GM23338 (cell line): ENCODE measurements around the gene PNMA6A. TPM values are rescaled to one million over a fixed set of nuclear protein-coding genes. Genes with fewer than 3 reads are reported as not detected.

Source experiments
- ATAC-seq: fragments of 200-7000 bp; cut with Tn5 transposase; 3 replicates; pipeline ENCODE4 v1.9.1; 2020
- DNase-seq: peaks from one replicate; pipeline ENCODE4 v3.0.0-alpha.2; 2015; ENCODE audit warnings: low spot score
- H2AFZ ChIP-seq: fragments of 200-600 bp; sonication (generic); 2 replicates; pipeline ENCODE4 v1.8.0; 2016; ENCODE audit warnings: antibody characterized with exemption, mild to moderate bottlenecking, moderate library complexity
- H3F3A ChIP-seq: fragments of 200-600 bp; sonication (generic); replicated peaks from 2 replicates; pipeline ENCODE4 v1.8.0; 2017; ENCODE audit warnings: antibody characterized with exemption, mixed run types, low read depth
- H3K27ac ChIP-seq: fragments of 200-600 bp; sonication (generic); 2 replicates; pipeline ENCODE4 v1.6.1; 2016; ENCODE audit warnings: low read depth
- H3K27me3 ChIP-seq: fragments of 200-600 bp; sonication (generic); 2 replicates; pipeline ENCODE4 v1.8.0; 2016; ENCODE audit warnings: mild to moderate bottlenecking, mixed run types, moderate library complexity; ENCODE audit not compliant: insufficient read depth
- H3K36me3 ChIP-seq: fragments of 200-600 bp; sonication (generic); 2 replicates; pipeline ENCODE4 v1.8.0; 2016; ENCODE audit warnings: mild to moderate bottlenecking; ENCODE audit not compliant: insufficient read depth
- H3K4me1 ChIP-seq: fragments of 200-600 bp; sonication (generic); 2 replicates; pipeline ENCODE4 v1.8.0; 2016; ENCODE audit warnings: mild to moderate bottlenecking, moderate library complexity; ENCODE audit not compliant: insufficient read depth
- H3K4me2 ChIP-seq: fragments of 200-600 bp; sonication (generic); 2 replicates; pipeline ENCODE4 v1.7.1; 2017; ENCODE audit warnings: mixed run types
- H3K4me3 ChIP-seq: fragments of 200-600 bp; sonication (generic); 2 replicates; pipeline ENCODE4 v1.6.1; 2016; ENCODE audit warnings: mixed run types
- H3K79me2 ChIP-seq: fragments of 200-600 bp; sonication (generic); replicated peaks from 2 replicates; pipeline ENCODE4 v1.8.0; 2017; ENCODE audit warnings: mild to moderate bottlenecking; ENCODE audit not compliant: insufficient read depth
- H3K9me2 ChIP-seq: fragments of 200-600 bp; sonication (generic); 2 replicates; pipeline ENCODE4 v1.8.0; 2017; ENCODE audit not compliant: insufficient read depth
- H4K20me1 ChIP-seq: fragments of 200-600 bp; sonication (generic); replicated peaks from 2 replicates; pipeline ENCODE4 v1.8.0; 2017; ENCODE audit warnings: mild to moderate bottlenecking; ENCODE audit not compliant: insufficient read depth
- H3K27ac Mint-ChIP-seq: 2 replicates; pipeline ENCODE4 v1.8.0; 2020; ENCODE audit warnings: inconsistent platforms, mild to moderate bottlenecking, moderate library complexity, mixed read lengths
- H3K27me3 Mint-ChIP-seq: 3 replicates; pipeline ENCODE4 v1.8.0; 2022; ENCODE audit warnings: low read depth, mild to moderate bottlenecking, moderate library complexity, mixed read lengths, inconsistent platforms; ENCODE audit not compliant: insufficient read depth, poor library complexity
- H3K36me3 Mint-ChIP-seq: 3 replicates; pipeline ENCODE4 v1.8.0; 2021; ENCODE audit warnings: low read depth, mild to moderate bottlenecking, inconsistent platforms, moderate library complexity, mixed read lengths
- H3K4me1 Mint-ChIP-seq: 3 replicates; pipeline ENCODE4 v1.8.0; 2020; ENCODE audit warnings: mild to moderate bottlenecking, inconsistent platforms, mixed read lengths
- H3K4me3 Mint-ChIP-seq: 3 replicates; pipeline ENCODE4 v1.8.0; 2021; ENCODE audit warnings: moderate library complexity, mild to moderate bottlenecking, inconsistent platforms, mixed read lengths
- H3K9me3 Mint-ChIP-seq: 3 replicates; pipeline ENCODE4 v1.8.0; 2020; ENCODE audit warnings: moderate library complexity, mild to moderate bottlenecking, inconsistent platforms, mixed read lengths
- EZH2 ChIP-seq: fragments of 200-600 bp; sonication (generic); IDR thresholded peaks from one replicate; pipeline ENCODE4 v1.8.0; 2017; ENCODE audit warnings: antibody characterized with exemption, mild to moderate bottlenecking, low read depth; ENCODE audit not compliant: unreplicated experiment
- EZH2phosphoT487 ChIP-seq: fragments of 200-600 bp; sonication (generic); IDR thresholded peaks from one replicate; pipeline ENCODE4 v1.8.1; 2018; ENCODE audit warnings: antibody characterized with exemption; ENCODE audit not compliant: unreplicated experiment
- NANOG ChIP-seq: IDR thresholded peaks from 2 replicates; pipeline ENCODE4 v1.6.1; 2016; ENCODE audit warnings: antibody characterized with exemption, borderline replicate concordance
- POLR2AphosphoS5 ChIP-seq: IDR thresholded peaks from 2 replicates; pipeline ENCODE4 v1.6.1; 2016; ENCODE audit warnings: antibody characterized with exemption, low read depth
- ZNF331 ChIP-seq: fragments of 250-450 bp; sonication (Bioruptor Pico); IDR thresholded peaks from 2 replicates; pipeline ENCODE4 v1.5.0; 2020; ENCODE audit warnings: low read depth, mild to moderate bottlenecking, moderate library complexity
- ZNF462 ChIP-seq: fragments of 250-450 bp; sonication (Bioruptor Pico); IDR thresholded peaks from 2 replicates; pipeline ENCODE4 v1.5.0; 2020; ENCODE audit warnings: mild to moderate bottlenecking, moderate library complexity
- polyA plus RNA-seq: library from polyadenylated mRNA; unstranded; fragments of >200 nt; fragmentation: Nextera tagmentation; extraction: Ambion mirVana; gene quantifications from 2 replicates; pipeline ENCODE4 v1.2.1, GENCODE V29; 2016
- total RNA-seq: library from RNA; depleted of rRNA; stranded (reverse); fragments of >200 nt; shearing (Covaris generic); gene quantifications from 2 replicates; pipeline ENCODE4 v1.2.3, GENCODE V29; 2014
- TF ChIP-seq, protein P1 (sequence below), 2 experiments: fragments of 200-600 bp in 1 of 2; sonication (generic) in 1 of 2; conservative IDR thresholded peaks; 2 replicates each; pipeline versions ENCODE4 v1.5.1 to v1.6.1; 2016 to 2017; ENCODE audit warnings: antibody characterized with exemption in 2 of 2, low read depth in 2 of 2, mild to moderate bottlenecking in 2 of 2, moderate library complexity in 1 of 2

Gene PNMA6A
- total and polyA plus RNA-seq, 2 experiments from 2014 or later = 2.4 to 7.1 TPM

DNA sequence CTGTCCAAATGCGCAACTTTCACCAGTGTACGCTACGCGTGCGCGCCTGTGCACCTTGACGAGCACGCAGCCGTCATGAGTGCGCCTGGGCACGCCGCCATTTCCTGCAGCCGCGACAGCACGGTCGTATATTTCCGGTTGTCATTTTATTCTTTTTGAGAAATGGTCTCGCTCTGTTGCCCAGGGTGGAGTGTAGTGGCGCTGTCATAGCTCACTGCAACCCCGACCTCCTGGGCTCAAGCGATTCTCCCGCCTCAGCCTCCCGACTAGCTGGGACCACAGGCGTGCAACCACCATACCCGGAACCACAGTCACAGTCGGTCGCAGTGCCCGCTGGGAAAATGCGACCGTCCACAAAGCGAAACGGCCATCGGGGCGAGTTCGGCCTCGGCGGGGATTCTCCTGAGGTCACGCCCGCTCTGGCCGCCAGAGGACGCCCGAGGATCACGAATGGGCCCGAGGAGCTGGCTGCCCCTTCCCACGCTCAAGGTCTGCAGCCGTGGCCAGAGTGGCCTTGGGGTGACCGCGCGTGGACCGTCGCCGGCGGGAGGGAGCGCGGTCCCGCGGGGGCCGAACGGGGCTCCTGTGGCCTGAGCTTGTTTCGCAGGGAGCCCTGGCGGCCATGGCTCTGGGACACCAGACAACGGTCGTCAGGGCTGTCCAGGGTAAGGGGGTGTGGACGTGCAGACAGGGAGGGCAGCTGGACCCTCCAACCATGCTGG, 39.7 kb upstream of the PNMA6A start:
- TF ChIP-seq ZNF331 (CRISPR knock-in tag) (no peak), ZNF462 (CRISPR knock-in tag) (no peak), NANOG (no peak), EZH2 (no peak), POLR2AphosphoS5 (no peak), EZH2phosphoT487 (no peak)
- TF ChIP-seq, protein P1, sequence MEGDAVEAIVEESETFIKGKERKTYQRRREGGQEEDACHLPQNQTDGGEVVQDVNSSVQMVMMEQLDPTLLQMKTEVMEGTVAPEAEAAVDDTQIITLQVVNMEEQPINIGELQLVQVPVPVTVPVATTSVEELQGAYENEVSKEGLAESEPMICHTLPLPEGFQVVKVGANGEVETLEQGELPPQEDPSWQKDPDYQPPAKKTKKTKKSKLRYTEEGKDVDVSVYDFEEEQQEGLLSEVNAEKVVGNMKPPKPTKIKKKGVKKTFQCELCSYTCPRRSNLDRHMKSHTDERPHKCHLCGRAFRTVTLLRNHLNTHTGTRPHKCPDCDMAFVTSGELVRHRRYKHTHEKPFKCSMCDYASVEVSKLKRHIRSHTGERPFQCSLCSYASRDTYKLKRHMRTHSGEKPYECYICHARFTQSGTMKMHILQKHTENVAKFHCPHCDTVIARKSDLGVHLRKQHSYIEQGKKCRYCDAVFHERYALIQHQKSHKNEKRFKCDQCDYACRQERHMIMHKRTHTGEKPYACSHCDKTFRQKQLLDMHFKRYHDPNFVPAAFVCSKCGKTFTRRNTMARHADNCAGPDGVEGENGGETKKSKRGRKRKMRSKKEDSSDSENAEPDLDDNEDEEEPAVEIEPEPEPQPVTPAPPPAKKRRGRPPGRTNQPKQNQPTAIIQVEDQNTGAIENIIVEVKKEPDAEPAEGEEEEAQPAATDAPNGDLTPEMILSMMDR (conservative IDR thresholded peaks at IDR 0.05; ENCODE audit: low read depth in 2 of 2) = peak; percentile 57 to 89
- no peak overlapping the region for H3K27ac ChIP-seq
- H4K20me1 ChIP-seq = no peaks in the 10 kb centered on the region
- peak overlapping the region; percentile 80; the same call in 1 of the 2 replicates for H2AFZ ChIP-seq
- H3K79me2 ChIP-seq = no peaks in the 10 kb centered on the region
- Mint-ChIP-seq H3K27ac (no peak overlapping the region), H3K9me3 (no peaks in the 10 kb centered on the region), H3K27me3 (peaks cover 4% of the 10 kb centered on the region), H3K36me3 (no peaks in the 10 kb centered on the region), H3K4me1 (no peaks in the 10 kb centered on the region), H3K4me3 (peak overlapping the region; percentile 38; the same call in 1 of the 3 replicates)
- H3K4me2 ChIP-seq = peak overlapping the region; percentile 57; the same call in 1 of the 2 replicates
- no peaks in the 10 kb centered on the region for H3K36me3 ChIP-seq
- no peaks in the 10 kb centered on the region for H3F3A ChIP-seq
- no peaks in the 10 kb centered on the region for H3K27me3 ChIP-seq
- no peaks in the 10 kb centered on the region for H3K4me1 ChIP-seq
- DNase-seq = peak; percentile 64
- ATAC-seq = peak; percentile 69
- H3K4me3 ChIP-seq = peak overlapping the region; percentile 49; the same call in 1 of the 2 replicates
- no peaks in the 10 kb centered on the region for H3K9me2 ChIP-seq
